H9 (cell line): ENCODE measurements around the gene VPS9D1. TPM values are rescaled to one million over a fixed set of nuclear protein-coding genes. Genes with fewer than 3 reads are reported as not detected.
A peak's percentile ranks its signal among the peaks of the same experiment; 100 is the strongest.

Experiments used
- DNase-seq: peaks from one replicate; pipeline ENCODE4 v3.0.0-alpha.2; 2017
- H2AFZ ChIP-seq: one replicate; pipeline ENCODE4 v1.6.1; 2013; ENCODE audit warnings: mild to moderate bottlenecking, low read length, control low read depth, moderate library complexity
- H2AK5ac ChIP-seq: 2 replicates; pipeline ENCODE4 v1.6.1; 2013; ENCODE audit warnings: low read length, control low read depth, mixed read lengths; ENCODE audit not compliant: insufficient read length
- H2BK120ac ChIP-seq: one replicate; pipeline ENCODE4 v1.6.1; 2013; ENCODE audit warnings: low read depth, mild to moderate bottlenecking, low read length, control low read depth, inconsistent platforms; ENCODE audit not compliant: poor library complexity, severe bottlenecking
- H2BK12ac ChIP-seq: 2 replicates; pipeline ENCODE4 v1.6.1; 2013; ENCODE audit warnings: low read length, control low read depth, mixed read lengths, low read depth; ENCODE audit not compliant: insufficient read length
- H2BK15ac ChIP-seq: 2 replicates; pipeline ENCODE4 v1.6.1; 2013; ENCODE audit warnings: low read depth, low read length, control low read depth
- H2BK20ac ChIP-seq: one replicate; pipeline ENCODE4 v1.6.1; 2013; ENCODE audit warnings: low read depth, mild to moderate bottlenecking, low read length, control low read depth, inconsistent platforms; ENCODE audit not compliant: poor library complexity, severe bottlenecking
- H2BK5ac ChIP-seq: 2 replicates; pipeline ENCODE4 v1.6.1; 2013; ENCODE audit warnings: low read length, control low read depth, mixed read lengths; ENCODE audit not compliant: insufficient read length
- H3K14ac ChIP-seq: 2 replicates; pipeline ENCODE4 v1.6.1; 2013; ENCODE audit warnings: low read length, control low read depth; ENCODE audit not compliant: insufficient read depth
- H3K18ac ChIP-seq: 2 replicates; pipeline ENCODE4 v1.6.1; 2013; ENCODE audit warnings: low read depth, mild to moderate bottlenecking, mixed read lengths, low read length, control low read depth; ENCODE audit not compliant: insufficient read length
- H3K23ac ChIP-seq: 2 replicates; pipeline ENCODE4 v1.6.1; 2013; ENCODE audit warnings: low read length, control low read depth, mixed read lengths, low read depth; ENCODE audit not compliant: insufficient read length
- H3K23me2 ChIP-seq: 2 replicates; pipeline ENCODE4 v1.6.1; 2013; ENCODE audit warnings: low read depth, mild to moderate bottlenecking, mixed read lengths, low read length, control low read depth; ENCODE audit not compliant: insufficient read length, poor library complexity, severe bottlenecking
- H3K27ac ChIP-seq: 2 replicates; pipeline ENCODE4 v1.5.1; 2013; ENCODE audit warnings: low read length, control low read depth, mixed read lengths, low read depth; ENCODE audit not compliant: insufficient read length
- H3K27me3 ChIP-seq: 2 replicates; pipeline ENCODE4 v1.6.1; 2013; ENCODE audit warnings: low read length, control low read depth, inconsistent platforms; ENCODE audit not compliant: insufficient read depth
- H3K4ac ChIP-seq: 2 replicates; pipeline ENCODE4 v1.6.1; 2013; ENCODE audit warnings: low read depth, mild to moderate bottlenecking, control low read depth, inconsistent platforms, low read length, moderate library complexity
- H3K4me1 ChIP-seq: 2 replicates; pipeline ENCODE4 v1.6.1; 2013; ENCODE audit warnings: low read length, control low read depth, inconsistent platforms; ENCODE audit not compliant: insufficient read depth
- H3K4me2 ChIP-seq: 2 replicates; pipeline ENCODE4 v1.6.1; 2013; ENCODE audit warnings: low read length, control low read depth, mixed read lengths; ENCODE audit not compliant: insufficient read length, insufficient read depth
- H3K56ac ChIP-seq: 2 replicates; pipeline ENCODE4 v1.6.1; 2013; ENCODE audit warnings: low read depth, mild to moderate bottlenecking, mixed read lengths, low read length, control low read depth; ENCODE audit not compliant: insufficient read length
- H3K79me1 ChIP-seq: 2 replicates; pipeline ENCODE4 v1.6.1; 2013; ENCODE audit warnings: low read depth, mild to moderate bottlenecking, moderate library complexity, low read length, control low read depth, inconsistent platforms; ENCODE audit not compliant: insufficient read depth, poor library complexity, severe bottlenecking
- H3K79me2 ChIP-seq: 2 replicates; pipeline ENCODE4 v1.6.1; 2013; ENCODE audit warnings: low read length, control low read depth, inconsistent platforms; ENCODE audit not compliant: insufficient read depth
- H3K9ac ChIP-seq: 2 replicates; pipeline ENCODE4 v1.6.1; 2013; ENCODE audit warnings: low read length, control low read depth, mixed read lengths; ENCODE audit not compliant: insufficient read length; ENCODE audit errors: extremely low read depth
- H3K9me3 ChIP-seq: one replicate; pipeline ENCODE4 v1.6.1; 2013; ENCODE audit warnings: low read depth, low read length, inconsistent platforms; ENCODE audit not compliant: control insufficient read depth
- H3T11ph ChIP-seq: one replicate; pipeline ENCODE4 v1.6.1; 2013; ENCODE audit warnings: mild to moderate bottlenecking, low read length, control low read depth, inconsistent platforms
- H4K20me1 ChIP-seq: one replicate; pipeline ENCODE4 v1.6.1; 2013; ENCODE audit not compliant: control insufficient read depth, insufficient read length, insufficient read depth
- H4K5ac ChIP-seq: 2 replicates; pipeline ENCODE4 v1.6.1; 2013; ENCODE audit warnings: low read depth, mild to moderate bottlenecking, mixed read lengths, low read length, control low read depth; ENCODE audit not compliant: insufficient read length
- H4K8ac ChIP-seq: replicated peaks from 2 replicates; pipeline ENCODE4 v1.6.1; 2013; ENCODE audit warnings: low read length, control low read depth, mixed read lengths, low read depth; ENCODE audit not compliant: insufficient read length
- H4K91ac ChIP-seq: 2 replicates; pipeline ENCODE4 v1.6.1; 2013; ENCODE audit warnings: low read depth, mild to moderate bottlenecking, moderate library complexity, mixed read lengths, low read length, control low read depth; ENCODE audit not compliant: insufficient read length
- H3K27ac Mint-ChIP-seq, 3 experiments: 2 replicates in 2 of 3; 3 replicates in 1 of 3; pipeline ENCODE4 v1.8.0; 2020 to 2021; ENCODE audit warnings: mixed read lengths in 3 of 3, mild to moderate bottlenecking in 1 of 3, moderate library complexity in 1 of 3
- H3K27me3 Mint-ChIP-seq: 2 replicates; pipeline ENCODE4 v1.8.0; 2021; ENCODE audit warnings: low read depth, mild to moderate bottlenecking, moderate library complexity, mixed read lengths
- H3K36me3 Mint-ChIP-seq, 3 experiments: 2 replicates in 2 of 3; 3 replicates in 1 of 3; pipeline ENCODE4 v1.8.0; 2020 to 2021; ENCODE audit warnings: low read depth in 3 of 3, mixed read lengths in 3 of 3; ENCODE audit not compliant: insufficient read depth in 1 of 3
- H3K4me1 Mint-ChIP-seq, 2 experiments: 2 replicates each; pipeline ENCODE4 v1.8.0; 2020; ENCODE audit warnings: mixed read lengths in 2 of 2
- H3K4me3 Mint-ChIP-seq, 2 experiments: 2 replicates in 1 of 2; 3 replicates in 1 of 2; pipeline ENCODE4 v1.8.0; 2020 to 2021; ENCODE audit warnings: mild to moderate bottlenecking in 2 of 2, mixed read lengths in 2 of 2, moderate library complexity in 1 of 2
- H3K9me3 Mint-ChIP-seq, 2 experiments: 2 replicates in 1 of 2; 3 replicates in 1 of 2; pipeline ENCODE4 v1.8.0; 2020; ENCODE audit warnings: mild to moderate bottlenecking in 2 of 2, mixed read lengths in 2 of 2, moderate library complexity in 1 of 2
- WGBS: extraction: QIAGEN DNeasy Blood & Tissue Kit; methylation state at CpG from one replicate; pipeline ENCODE4 v1.1.7; 2013; ENCODE audit warnings: missing lambda C conversion rate, low lambda C conversion rate, mixed read lengths; ENCODE audit not compliant: insufficient read length; ENCODE audit errors: extremely low coverage; 5-methylcytosine and 5-hydroxymethylcytosine counted together
- total RNA-seq: library from RNA; stranded (reverse); gene quantifications from 2 replicates; pipeline ENCODE4 v1.2.1, GENCODE V29; 2021
- TF ChIP-seq, protein P1 (sequence below): fragments of 200-600 bp; sonication (generic); conservative IDR thresholded peaks from 3 replicates; pipeline ENCODE4 v1.8.0; 2021; ENCODE audit warnings: antibody characterized with exemption, mild to moderate bottlenecking

VPS9D1 gene
- total RNA-seq, 1 experiment from 2014 or later, result 6.0 TPM

DNA sequence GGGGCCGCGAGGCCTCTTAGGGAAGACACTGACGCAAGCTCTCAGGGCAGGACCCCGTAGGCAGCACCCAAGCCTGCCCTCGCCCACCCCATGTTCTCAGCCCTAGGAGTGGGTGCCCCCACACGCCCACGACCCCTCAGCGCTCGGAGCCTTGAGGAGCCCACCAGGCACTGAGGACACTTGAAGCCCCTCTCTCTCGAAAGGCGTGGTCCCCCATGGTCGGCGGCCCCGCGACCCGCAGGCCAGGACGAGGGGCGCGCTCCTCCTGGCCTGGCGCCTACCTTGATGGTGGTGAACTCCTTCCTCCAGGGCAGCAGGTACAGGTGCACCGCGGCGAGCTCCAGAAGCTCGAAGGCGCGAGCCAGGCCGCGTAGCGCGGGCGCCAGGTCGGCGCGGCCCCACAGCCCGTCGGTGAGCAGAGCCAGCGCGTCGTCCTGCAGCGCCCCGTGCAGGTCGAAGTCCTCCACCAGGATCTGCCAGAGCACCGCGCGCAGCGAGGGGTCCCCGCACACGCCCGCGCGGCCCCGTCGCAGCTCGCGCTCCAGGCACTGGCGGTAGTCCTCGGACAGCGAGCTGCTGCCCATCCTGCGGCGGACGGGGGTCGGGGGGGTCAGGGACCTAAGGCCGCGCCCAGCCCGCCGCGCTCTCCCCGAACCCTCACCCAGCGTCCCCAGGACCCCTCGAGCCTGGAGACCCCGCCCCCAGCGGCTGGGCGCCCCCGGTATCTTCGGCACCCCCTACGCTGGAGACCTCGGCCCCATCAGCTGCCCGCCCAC is 19.9 kb downstream of the VPS9D1 start:
- Histone ChIP-seq H3K9me3 (no peaks in the 10 kb centered on the region), H3K18ac (peak overlapping the region; percentile 31), H3K79me1 (no peaks in the 10 kb centered on the region), H3K27me3 (no peaks in the 10 kb centered on the region), H3T11ph (no peak overlapping the region), H3K4me1 (no peaks in the 10 kb centered on the region), H3K23ac (no peak overlapping the region), H2BK20ac (no peak overlapping the region), H2BK12ac (no peak overlapping the region), H4K20me1 (no peaks in the 10 kb centered on the region), H3K4ac (no peak overlapping the region; the same call in 1 of the 2 replicates), H3K9ac (no peak overlapping the region), H2AFZ (no peak overlapping the region), H3K56ac (no peak overlapping the region), H3K4me2 (peak overlapping the region; percentile 42), H4K5ac (no peak overlapping the region), H2BK15ac (no peak overlapping the region), H4K91ac (no peak overlapping the region), H3K23me2 (peaks cover 11% of the 10 kb centered on the region), H2BK120ac (no peak overlapping the region), H2AK5ac (no peak overlapping the region), H3K14ac (peak overlapping the region; percentile 72), H4K8ac (no peak overlapping the region), H2BK5ac (no peak overlapping the region), H3K79me2 (no peaks in the 10 kb centered on the region), H3K27ac (no peak overlapping the region)
- H3K9me3 Mint-ChIP-seq, result no peaks in the 10 kb centered on the region; a peak in 1 of 5 replicates
- peaks cover 9 to 12% of the 10 kb centered on the region in 2 experiments for H3K4me1 Mint-ChIP-seq
- peak overlapping the region; percentile 76 to 81 for H3K4me3 Mint-ChIP-seq
- H3K27me3 Mint-ChIP-seq, result peaks cover 27% of the 10 kb centered on the region
- H3K27ac Mint-ChIP-seq, result peak overlapping the region in 1 of 3 experiments; percentile 64; a peak in 1 of 7 replicates
- TF ChIP-seq, protein P1, sequence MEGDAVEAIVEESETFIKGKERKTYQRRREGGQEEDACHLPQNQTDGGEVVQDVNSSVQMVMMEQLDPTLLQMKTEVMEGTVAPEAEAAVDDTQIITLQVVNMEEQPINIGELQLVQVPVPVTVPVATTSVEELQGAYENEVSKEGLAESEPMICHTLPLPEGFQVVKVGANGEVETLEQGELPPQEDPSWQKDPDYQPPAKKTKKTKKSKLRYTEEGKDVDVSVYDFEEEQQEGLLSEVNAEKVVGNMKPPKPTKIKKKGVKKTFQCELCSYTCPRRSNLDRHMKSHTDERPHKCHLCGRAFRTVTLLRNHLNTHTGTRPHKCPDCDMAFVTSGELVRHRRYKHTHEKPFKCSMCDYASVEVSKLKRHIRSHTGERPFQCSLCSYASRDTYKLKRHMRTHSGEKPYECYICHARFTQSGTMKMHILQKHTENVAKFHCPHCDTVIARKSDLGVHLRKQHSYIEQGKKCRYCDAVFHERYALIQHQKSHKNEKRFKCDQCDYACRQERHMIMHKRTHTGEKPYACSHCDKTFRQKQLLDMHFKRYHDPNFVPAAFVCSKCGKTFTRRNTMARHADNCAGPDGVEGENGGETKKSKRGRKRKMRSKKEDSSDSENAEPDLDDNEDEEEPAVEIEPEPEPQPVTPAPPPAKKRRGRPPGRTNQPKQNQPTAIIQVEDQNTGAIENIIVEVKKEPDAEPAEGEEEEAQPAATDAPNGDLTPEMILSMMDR, result peak; percentile 30; the same call in 2 of the 3 replicates
- H3K36me3 Mint-ChIP-seq, result peaks cover 4 to 19% (median 13%) of the 10 kb centered on the region in 3 experiments; a peak in 6 of 7 replicates
- DNase-seq, result peak; percentile 73
- WGBS, result no CpG with 5 or more reads among the region's 78 CpGs
